T-cell (primary cell): ENCODE measurements around the gene MAD2L1. TPM values are rescaled to one million over a fixed set of nuclear protein-coding genes. Genes with fewer than 3 reads are reported as not detected.

Source experiments
- ATAC-seq, 4 experiments: fragments of 200-7000 bp in 3 of 4; fragments of 150-1000 bp in 1 of 4; cut with Tn5 transposase; replicated peaks in 1 of 4; 1 replicate in 3 of 4; 2 replicates in 1 of 4; pipeline ENCODE4 v1.10.0; 2021; ENCODE audit warnings: moderate library complexity in 3 of 4, mild to moderate bottlenecking in 2 of 4, moderate number of reproducible peaks in 1 of 4
- CTCF ChIA-PET, 2 donors: fragments of 300-600 bp; sonication (Branson Sonifier 250); formaldehyde crosslinking; loops; one replicate each; lab custom pipeline; 2022; ENCODE audit warnings: antibody characterized with exemption in 2 of 2; lab: Charles Lee
- POLR2A ChIA-PET, 2 donors: fragments of 300-600 bp; sonication (Branson Sonifier 250); formaldehyde crosslinking; loops; one replicate each; lab custom pipeline; 2022; ENCODE audit warnings: antibody characterized with exemption in 2 of 2; lab: Charles Lee
- DNase-seq, 35 experiments: peaks; one replicate each; pipeline versions ENCODE4 v3.0.0 to v3.0.0-alpha.2; 2013 to 2023
- H3K27ac ChIP-seq: one replicate; pipeline ENCODE4 v1.5.1; 2013; ENCODE audit warnings: low read length
- H3K27me3 ChIP-seq, 2 experiments: replicated peaks in 1 of 2; 1 replicate in 1 of 2; 2 replicates in 1 of 2; pipeline versions ENCODE4 v1.6.1 to v1.7.0; 2013; ENCODE audit warnings: low read length in 1 of 2, mixed read lengths in 1 of 2; ENCODE audit not compliant: control insufficient read depth in 2 of 2, insufficient read depth in 2 of 2; ENCODE audit errors: extremely low read depth in 1 of 2
- H3K36me3 ChIP-seq, 2 donors: 1 replicate in 1 of 2; 2 replicates in 1 of 2; pipeline versions ENCODE4 v1.6.1 to v1.7.0; 2013; ENCODE audit warnings: low read length in 1 of 2; ENCODE audit not compliant: control insufficient read depth in 2 of 2, insufficient read depth in 1 of 2; ENCODE audit errors: extremely low read depth in 1 of 2
- H3K4me1 ChIP-seq, 2 experiments: 1 replicate in 1 of 2; 2 replicates in 1 of 2; pipeline versions ENCODE4 v1.6.1 to v1.7.0; 2013; ENCODE audit warnings: low read length in 2 of 2, mixed read lengths in 1 of 2; ENCODE audit not compliant: insufficient read depth in 2 of 2, control insufficient read depth in 1 of 2; ENCODE audit errors: extremely low read depth in 1 of 2
- H3K4me3 ChIP-seq, 2 donors: 1 replicate in 1 of 2; 2 replicates in 1 of 2; pipeline versions ENCODE4 v1.5.1 to v1.7.0; 2013; ENCODE audit warnings: mild to moderate bottlenecking in 2 of 2, low read length in 1 of 2, moderate library complexity in 1 of 2; ENCODE audit not compliant: control insufficient read depth in 1 of 2; ENCODE audit errors: extremely low read depth in 1 of 2
- H3K9me3 ChIP-seq: 2 replicates; pipeline ENCODE4 v1.7.0; 2013
- H3K27ac Mint-ChIP-seq, 2 donors: one replicate each; pipeline ENCODE4 v1.8.0; 2020 to 2021; ENCODE audit warnings: mild to moderate bottlenecking in 2 of 2, mixed read lengths in 2 of 2
- H3K27me3 Mint-ChIP-seq, 2 donors: one replicate each; pipeline ENCODE4 v1.8.0; 2021 to 2022; ENCODE audit warnings: mixed read lengths in 2 of 2
- H3K36me3 Mint-ChIP-seq: one replicate; pipeline ENCODE4 v1.8.0; 2021; ENCODE audit warnings: mixed read lengths
- H3K4me1 Mint-ChIP-seq, 3 donors: one replicate each; pipeline ENCODE4 v1.8.0; 2020 to 2022; ENCODE audit warnings: mixed read lengths in 3 of 3, mild to moderate bottlenecking in 1 of 3
- H3K4me3 Mint-ChIP-seq, 3 donors: one replicate each; pipeline ENCODE4 v1.8.0; 2020 to 2022; ENCODE audit warnings: mild to moderate bottlenecking in 3 of 3, mixed read lengths in 3 of 3, moderate library complexity in 3 of 3
- H3K9me3 Mint-ChIP-seq, 3 donors: one replicate each; pipeline ENCODE4 v1.8.0; 2020 to 2022; ENCODE audit warnings: mixed read lengths in 3 of 3
- WGBS: methylation state at CpG from one replicate; pipeline ENCODE4 v1.1.5; 2013; ENCODE audit warnings: missing lambda C conversion rate; ENCODE audit not compliant: insufficient coverage; 5-methylcytosine and 5-hydroxymethylcytosine counted together
- total RNA-seq, 35 experiments: library from RNA in 6 of 35; stranded (reverse) in 6 of 35; fragments of 120-200 nt in 1 of 35; gene quantifications; one replicate each; pipeline versions ENCODE4 v1.2.1 to v1.2.4 and lab custom pipeline; 2013 to 2026

MAD2L1 gene
- total RNA-seq, 5 donors from 2014 or later (not counting 1 experiment from before 2014, with no cell fraction given): 5.7 to 10.0 (median 8.2) TPM

DNA sequence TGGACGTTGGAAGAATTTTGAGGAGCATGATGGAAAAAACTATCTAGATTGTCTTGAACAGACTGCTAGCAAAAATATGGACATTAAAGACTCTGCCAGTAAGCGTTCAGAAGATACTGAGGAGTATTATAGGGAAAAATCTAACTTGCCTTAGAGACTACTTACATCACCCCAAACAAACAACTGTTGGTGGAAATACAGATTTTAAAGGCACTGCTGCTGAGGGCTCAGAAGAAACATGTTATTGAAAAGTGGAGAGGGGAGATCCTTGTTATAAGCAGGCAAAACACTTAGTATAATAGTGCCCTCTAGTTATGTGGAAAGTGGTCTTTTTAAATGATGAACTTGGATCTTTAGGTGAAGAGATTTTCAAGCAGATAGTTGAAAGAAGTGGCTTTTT, 29.2 kb downstream of the MAD2L1 start:
- H3K4me3 ChIP-seq: no peak overlapping the region
- Mint-ChIP-seq H3K9me3 (no peaks in the 10 kb centered on the region), H3K4me3 (no peak overlapping the region), H3K4me1 (no peaks in the 10 kb centered on the region), H3K36me3 (no peaks in the 10 kb centered on the region), H3K27ac (no peak overlapping the region), H3K27me3 (peaks cover 29 to 31% of the 10 kb centered on the region in 2 donors)
- no peak overlapping the region for H3K27ac ChIP-seq
- ChIA-PET CTCF (no interaction called here), POLR2A (no interaction called here)
- no CpG with 5 or more reads among the region's 2 CpGs for WGBS
- H3K36me3 ChIP-seq: no peaks in the 10 kb centered on the region
- H3K9me3 ChIP-seq: no peaks in the 10 kb centered on the region
- H3K27me3 ChIP-seq: peaks cover 0 to 3% of the 10 kb centered on the region in 2 experiments
- no peaks in the 10 kb centered on the region for H3K4me1 ChIP-seq
- DNase-seq (no peak), ATAC-seq (no peak)

DNA sequence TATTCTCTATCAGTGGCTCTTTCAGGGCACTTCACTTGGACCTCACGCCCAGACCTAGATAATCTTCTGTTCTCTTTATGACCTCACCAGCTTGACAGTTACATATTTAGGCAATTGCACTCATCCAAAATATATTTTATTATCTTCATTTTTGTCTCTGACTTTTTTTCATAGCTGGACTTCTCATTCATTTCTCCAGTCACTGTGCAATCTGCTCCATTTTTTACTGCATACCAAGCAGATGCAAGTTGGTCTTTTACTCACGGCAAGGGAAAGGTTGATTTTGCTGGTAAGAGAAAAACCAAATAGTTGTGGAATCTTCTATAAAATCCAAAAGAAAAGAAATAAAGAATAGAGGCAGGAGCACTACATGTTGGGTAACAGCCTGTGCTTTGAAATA, 31.7 kb downstream of the MAD2L1 start:
- H3K36me3 Mint-ChIP-seq: no peaks in the 10 kb centered on the region
- no peak overlapping the region for H3K4me3 Mint-ChIP-seq
- H3K4me1 ChIP-seq: no peaks in the 10 kb centered on the region
- no peaks in the 10 kb centered on the region for H3K9me3 Mint-ChIP-seq
- no peaks in the 10 kb centered on the region for H3K4me1 Mint-ChIP-seq
- H3K27me3 ChIP-seq: peaks cover 0 to 3% of the 10 kb centered on the region in 2 experiments
- H3K27ac ChIP-seq: no peak overlapping the region
- no peak overlapping the region for H3K27ac Mint-ChIP-seq
- ChIA-PET POLR2A (no interaction called here), CTCF (interaction anchor here in 1 of 2 donors (0.6 kb wide), 1 partner anchor 435 kb away, joined by 3 read pairs; no protein-coding TSS in a partner anchor)
- no peaks in the 10 kb centered on the region for H3K36me3 ChIP-seq
- H3K4me3 ChIP-seq: no peak overlapping the region
- WGBS: 100% methylated on average over 1 of the region's 2 CpGs
- H3K27me3 Mint-ChIP-seq: peaks cover 33 to 39% of the 10 kb centered on the region in 2 donors
- DNase-seq (no peak), ATAC-seq (no peak)
- H3K9me3 ChIP-seq: no peaks in the 10 kb centered on the region

DNA sequence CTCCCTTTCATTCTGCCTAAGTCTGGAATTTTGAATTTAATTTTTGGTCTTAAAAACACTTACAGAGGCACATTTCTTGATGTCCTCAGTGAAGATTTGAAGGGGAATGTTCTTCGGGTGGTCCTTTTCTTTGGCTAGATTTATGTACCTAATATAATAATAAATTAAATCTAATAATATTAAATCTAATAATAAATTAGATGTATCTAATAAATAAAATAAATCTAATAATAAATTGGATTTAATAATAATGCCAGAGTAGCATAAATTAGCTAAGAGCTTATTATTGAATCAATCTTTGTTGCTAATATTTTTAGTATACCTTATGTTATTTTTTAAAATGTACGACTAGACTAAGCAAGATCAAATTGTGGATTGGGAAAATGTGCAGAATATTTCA, 39.8 kb downstream of the MAD2L1 start:
- no peak overlapping the region for H3K4me3 Mint-ChIP-seq
- H3K9me3 Mint-ChIP-seq: no peaks in the 10 kb centered on the region
- no peak overlapping the region for H3K4me3 ChIP-seq
- H3K27me3 Mint-ChIP-seq: peaks cover 10% of the 10 kb centered on the region in 2 donors
- H3K27ac Mint-ChIP-seq: no peak overlapping the region
- no peaks in the 10 kb centered on the region for H3K4me1 Mint-ChIP-seq
- CTCF ChIA-PET: no interaction called here
- ATAC-seq (no peak), DNase-seq (no peak)
- no peaks in the 10 kb centered on the region for H3K4me1 ChIP-seq
- H3K27me3 ChIP-seq: no peaks in the 10 kb centered on the region
- no peaks in the 10 kb centered on the region for H3K9me3 ChIP-seq
- no CpG with 5 or more reads among the region's 2 CpGs for WGBS
- H3K27ac ChIP-seq: no peak overlapping the region
- no peaks in the 10 kb centered on the region for H3K36me3 Mint-ChIP-seq
- no peaks in the 10 kb centered on the region for H3K36me3 ChIP-seq
- POLR2A ChIA-PET: no interaction called here

DNA sequence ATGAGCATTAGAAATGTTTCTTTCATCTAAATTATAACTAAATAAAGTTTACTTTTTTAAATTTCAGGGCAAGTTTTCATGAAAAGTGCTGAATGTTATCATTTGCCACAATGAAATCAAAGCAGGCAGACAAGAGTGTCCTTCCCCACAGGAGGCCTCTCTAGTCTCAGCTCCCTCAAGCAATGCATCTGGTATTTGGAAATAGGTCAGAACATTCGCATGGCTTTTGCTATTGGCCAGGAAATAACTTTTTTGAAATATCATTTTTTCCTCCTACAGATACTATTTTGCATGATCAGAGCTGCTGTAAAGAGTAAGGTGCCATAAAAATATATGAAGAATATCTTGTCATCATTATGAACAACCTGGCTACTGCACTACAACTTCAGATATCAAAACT, 41.1 kb downstream of the MAD2L1 start:
- Mint-ChIP-seq H3K27me3 (peaks cover 10 to 15% of the 10 kb centered on the region in 2 donors), H3K36me3 (no peaks in the 10 kb centered on the region), H3K4me3 (no peak overlapping the region), H3K9me3 (no peaks in the 10 kb centered on the region), H3K4me1 (no peaks in the 10 kb centered on the region), H3K27ac (no peak overlapping the region)
- ATAC-seq (no peak), DNase-seq (no peak)
- Histone ChIP-seq H3K9me3 (no peaks in the 10 kb centered on the region), H3K36me3 (no peaks in the 10 kb centered on the region), H3K4me3 (no peak overlapping the region), H3K27ac (no peak overlapping the region), H3K4me1 (no peaks in the 10 kb centered on the region), H3K27me3 (no peaks in the 10 kb centered on the region)
- WGBS: no CpG with 5 or more reads among the region's 1 CpG
- ChIA-PET CTCF (interaction anchor here in 1 of 2 donors (0.6 kb wide), 1 partner anchor 9 kb away, joined by 3 read pairs; no protein-coding TSS in a partner anchor), POLR2A (no interaction called here)

DNA sequence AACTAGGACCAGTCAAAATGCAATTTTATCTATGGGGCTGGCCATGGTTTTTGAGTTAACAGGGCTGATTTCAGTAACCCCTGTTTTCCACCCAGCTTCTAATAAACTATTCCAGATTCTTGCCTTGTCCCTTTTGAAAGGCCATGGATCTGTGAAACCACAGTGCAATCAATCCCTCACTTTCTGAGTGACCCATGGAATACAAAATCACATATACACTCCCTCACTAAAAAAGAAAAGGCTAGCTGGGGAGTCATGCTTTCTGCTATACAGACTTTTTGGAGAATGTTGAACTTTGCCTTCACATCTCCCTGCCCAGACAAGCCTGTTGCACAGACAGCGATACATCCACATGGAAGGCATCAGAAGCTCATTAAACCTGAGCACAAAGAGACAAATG, 47.9 kb downstream of the MAD2L1 start:
- Mint-ChIP-seq H3K4me1 (no peaks in the 10 kb centered on the region), H3K4me3 (no peak overlapping the region), H3K27ac (no peak overlapping the region), H3K27me3 (peaks cover 19 to 35% of the 10 kb centered on the region in 2 donors), H3K36me3 (no peaks in the 10 kb centered on the region), H3K9me3 (no peaks in the 10 kb centered on the region)
- ChIA-PET POLR2A (no interaction called here), CTCF (no interaction called here)
- no peaks in the 10 kb centered on the region for H3K27me3 ChIP-seq
- no peaks in the 10 kb centered on the region for H3K4me1 ChIP-seq
- WGBS: no CpG with 5 or more reads among the region's 1 CpG
- DNase-seq (no peak), ATAC-seq (no peak)
- no peaks in the 10 kb centered on the region for H3K9me3 ChIP-seq
- no peaks in the 10 kb centered on the region for H3K36me3 ChIP-seq
- no peak overlapping the region for H3K27ac ChIP-seq
- H3K4me3 ChIP-seq: no peak overlapping the region

DNA sequence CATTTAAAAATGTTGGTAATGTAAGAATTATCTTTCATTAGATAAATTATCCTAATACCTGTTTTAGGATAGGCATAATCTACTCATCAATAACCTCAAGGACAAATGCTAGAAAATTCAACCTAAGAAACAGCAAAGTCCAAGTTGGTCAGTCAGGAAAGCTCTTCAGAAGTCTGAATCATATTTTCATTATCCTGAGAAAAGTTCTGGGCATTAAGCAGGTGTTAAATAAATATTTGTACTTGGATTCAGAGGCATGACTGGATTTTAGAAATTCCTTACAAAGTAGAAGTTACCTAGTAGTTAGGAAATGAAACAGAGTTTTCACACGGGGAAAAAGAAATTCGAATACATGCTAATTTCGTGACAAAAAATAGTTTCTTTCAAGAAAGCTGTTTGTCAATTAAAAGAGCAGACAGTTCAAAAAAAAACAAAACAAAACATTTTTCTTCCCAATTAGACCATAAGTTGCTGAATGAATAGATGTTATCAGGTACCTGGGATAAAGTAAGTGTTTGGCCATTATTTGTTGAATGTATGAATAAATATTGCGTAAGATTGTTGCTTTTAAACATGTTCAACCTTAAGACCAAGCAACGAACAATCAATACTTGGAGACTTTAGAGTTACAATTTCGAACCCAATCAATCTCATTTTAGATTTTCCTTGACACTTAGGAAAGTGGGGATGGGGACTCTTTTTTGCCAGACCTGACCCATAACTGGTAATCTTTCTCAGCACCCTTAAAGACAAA, 48.5 kb downstream of the MAD2L1 start:
- DNase-seq (no peak), ATAC-seq (no peak)
- no peaks in the 10 kb centered on the region for H3K36me3 Mint-ChIP-seq
- WGBS: no CpG with 5 or more reads among the region's 6 CpGs
- no peak overlapping the region for H3K27ac Mint-ChIP-seq
- Histone ChIP-seq H3K27me3 (no peaks in the 10 kb centered on the region), H3K4me3 (no peak overlapping the region), H3K27ac (no peak overlapping the region), H3K36me3 (no peaks in the 10 kb centered on the region), H3K4me1 (no peaks in the 10 kb centered on the region), H3K9me3 (no peaks in the 10 kb centered on the region)
- POLR2A ChIA-PET: no interaction called here
- no peaks in the 10 kb centered on the region for H3K9me3 Mint-ChIP-seq
- no peak overlapping the region for H3K4me3 Mint-ChIP-seq
- H3K4me1 Mint-ChIP-seq: no peaks in the 10 kb centered on the region
- CTCF ChIA-PET: no interaction called here
- peaks cover 19 to 35% of the 10 kb centered on the region in 2 donors for H3K27me3 Mint-ChIP-seq
